AG09309 (cell line): ENCODE results near the gene CCNG2.

ENCODE experiments used
- DNase-seq: peaks from one replicate; pipeline ENCODE4 v3.0.0-alpha.2; 2010; ENCODE audit warnings: low read depth
- H3K4me3 ChIP-seq: 2 replicates; pipeline ENCODE4 v1.5.1; 2011; ENCODE audit warnings: mild to moderate bottlenecking, low read depth, low read length, moderate library complexity; ENCODE audit not compliant: control insufficient read depth
- TF ChIP-seq, protein P1 (sequence below): IDR thresholded peaks from 2 replicates; pipeline ENCODE4 v1.5.1; 2011; ENCODE audit warnings: mild to moderate bottlenecking, low read depth, low read length, inconsistent platforms; ENCODE audit not compliant: insufficient read depth, control insufficient read depth; ENCODE audit errors: missing control alignments

CCNG2 gene

DNA sequence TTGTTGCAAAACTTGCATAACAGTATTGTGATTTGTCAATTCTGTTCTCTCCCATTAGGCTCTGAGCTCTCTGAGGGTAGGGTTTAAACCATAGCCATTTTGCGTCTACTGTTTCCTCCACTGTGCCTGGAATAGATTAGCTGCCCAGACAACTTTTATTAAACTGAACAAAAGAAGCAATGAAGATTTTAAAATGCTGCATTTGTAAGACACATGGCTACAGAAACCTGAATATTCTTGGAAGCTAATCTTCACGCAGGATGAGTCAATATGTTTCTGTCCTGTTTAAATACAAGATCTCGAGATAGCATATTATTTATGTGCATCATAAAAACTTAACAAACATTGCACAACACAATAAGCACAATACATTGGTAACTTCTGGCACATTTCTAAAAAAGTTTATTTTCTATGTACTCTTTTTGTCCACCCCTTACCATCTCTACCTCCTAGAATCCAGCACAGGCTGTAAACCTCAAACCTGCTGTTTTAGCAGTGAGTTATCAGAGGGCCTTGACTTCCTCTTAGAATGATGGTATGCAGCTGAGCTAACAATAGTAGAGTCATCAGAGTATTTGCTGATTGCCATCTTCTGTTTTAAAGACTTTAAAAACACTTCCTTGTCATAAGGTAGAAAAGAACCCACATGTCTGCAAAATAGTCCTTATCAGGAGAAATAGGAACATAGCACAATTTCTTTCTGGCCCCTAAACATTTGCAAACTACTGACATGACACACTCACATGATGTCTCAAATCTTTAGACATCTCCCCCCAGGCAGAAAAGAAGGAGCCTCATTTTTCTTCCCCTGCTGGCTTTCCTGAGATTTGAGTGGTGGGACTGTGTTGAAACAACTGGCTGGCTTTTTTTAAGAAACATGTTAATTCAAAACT lies 10.6 kb upstream of the CCNG2 start:
- H3K4me3 ChIP-seq = no peak overlapping the region
- no peak for DNase-seq
- TF ChIP-seq, protein P1, sequence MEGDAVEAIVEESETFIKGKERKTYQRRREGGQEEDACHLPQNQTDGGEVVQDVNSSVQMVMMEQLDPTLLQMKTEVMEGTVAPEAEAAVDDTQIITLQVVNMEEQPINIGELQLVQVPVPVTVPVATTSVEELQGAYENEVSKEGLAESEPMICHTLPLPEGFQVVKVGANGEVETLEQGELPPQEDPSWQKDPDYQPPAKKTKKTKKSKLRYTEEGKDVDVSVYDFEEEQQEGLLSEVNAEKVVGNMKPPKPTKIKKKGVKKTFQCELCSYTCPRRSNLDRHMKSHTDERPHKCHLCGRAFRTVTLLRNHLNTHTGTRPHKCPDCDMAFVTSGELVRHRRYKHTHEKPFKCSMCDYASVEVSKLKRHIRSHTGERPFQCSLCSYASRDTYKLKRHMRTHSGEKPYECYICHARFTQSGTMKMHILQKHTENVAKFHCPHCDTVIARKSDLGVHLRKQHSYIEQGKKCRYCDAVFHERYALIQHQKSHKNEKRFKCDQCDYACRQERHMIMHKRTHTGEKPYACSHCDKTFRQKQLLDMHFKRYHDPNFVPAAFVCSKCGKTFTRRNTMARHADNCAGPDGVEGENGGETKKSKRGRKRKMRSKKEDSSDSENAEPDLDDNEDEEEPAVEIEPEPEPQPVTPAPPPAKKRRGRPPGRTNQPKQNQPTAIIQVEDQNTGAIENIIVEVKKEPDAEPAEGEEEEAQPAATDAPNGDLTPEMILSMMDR = no peak

DNA sequence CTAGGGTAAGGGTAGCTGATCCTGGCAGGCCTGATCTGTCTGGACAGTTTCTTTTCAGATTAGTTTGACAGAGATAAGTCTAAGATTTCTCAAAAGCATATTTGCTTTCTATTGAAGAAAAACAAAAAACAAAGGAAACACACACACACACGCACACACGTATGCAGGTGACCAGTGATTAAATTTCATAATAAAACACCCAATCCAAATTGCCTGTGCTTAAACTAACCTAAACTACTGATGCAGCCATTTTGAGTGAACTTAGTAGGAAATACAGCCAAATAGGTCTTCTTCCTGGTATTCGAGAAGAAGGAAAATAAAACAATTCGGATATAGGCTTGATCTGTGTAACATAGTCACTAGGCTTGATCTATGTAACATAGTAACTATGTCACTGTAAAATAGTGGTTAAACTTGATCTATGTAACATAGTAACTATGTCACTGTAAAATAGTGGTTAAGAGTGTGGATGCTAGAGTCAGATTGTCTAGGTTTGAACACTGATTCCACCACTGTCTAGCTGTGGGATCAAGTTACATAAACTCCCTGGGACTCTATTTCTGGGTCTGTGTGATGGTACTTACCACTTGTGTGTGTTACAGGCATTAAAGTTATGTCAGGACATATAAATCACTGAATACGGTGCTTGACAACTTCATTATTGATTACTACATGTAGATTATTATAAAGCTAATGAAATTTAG lies 9.8 kb upstream of the CCNG2 start:
- TF ChIP-seq, protein P1 = no peak
- no peak overlapping the region for H3K4me3 ChIP-seq
- no peak for DNase-seq

GRCh38 chr4:77148078-77148477 lies 8.9 kb upstream of the CCNG2 start:
- H3K4me3 ChIP-seq = no peak overlapping the region
- TF ChIP-seq, protein P1 = no peak
- no peak for DNase-seq

DNA sequence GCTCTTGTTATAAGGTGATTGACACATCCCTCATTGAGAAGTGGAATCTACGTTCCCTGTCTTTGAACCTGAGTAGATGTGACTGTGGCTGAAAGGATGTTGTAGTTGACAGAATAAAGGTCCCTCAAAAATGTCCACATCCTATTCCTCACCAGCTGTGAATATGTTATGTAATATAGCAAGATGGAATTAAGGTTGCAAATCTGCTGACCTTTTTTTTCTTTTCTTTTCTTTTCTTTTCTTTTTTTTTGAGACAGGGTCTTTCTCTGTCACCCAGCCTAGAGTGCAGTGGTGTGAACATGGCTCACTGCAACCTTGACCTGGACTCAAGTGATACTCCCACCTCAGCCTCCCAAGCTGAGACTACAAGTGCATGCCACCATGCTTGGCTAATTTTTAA lies 7.2 kb upstream of the CCNG2 start:
- TF ChIP-seq, protein P1 = no peak
- DNase-seq = no peak
- H3K4me3 ChIP-seq = no peak overlapping the region

- H3K4me3 ChIP-seq = no peak overlapping the region
- TF ChIP-seq, protein P1 = no peak
- no peak for DNase-seq
Observed at GRCh38 chr4:77151241-77151640, 5.8 kb upstream of the CCNG2 start.

DNA sequence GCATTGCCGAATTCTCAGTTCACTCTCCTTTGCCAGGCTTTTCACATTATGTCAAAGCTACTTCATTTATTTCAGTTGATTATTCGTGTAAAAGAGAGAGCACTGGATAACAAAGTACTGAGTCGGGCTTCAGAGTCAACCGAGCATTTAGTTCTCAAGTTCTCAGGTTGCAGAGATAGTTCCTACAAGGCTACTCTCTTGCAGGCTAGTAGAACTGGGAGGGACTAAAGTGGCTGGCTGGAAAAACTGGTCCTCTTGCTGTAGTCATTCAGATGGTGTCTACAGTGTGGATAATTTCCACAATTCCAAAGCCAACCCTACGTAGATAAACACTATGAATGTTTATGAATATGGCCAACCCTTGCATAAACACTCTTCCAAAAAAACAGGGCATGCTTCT lies 4.6 kb upstream of the CCNG2 start:
- TF ChIP-seq, protein P1 = no peak
- no peak overlapping the region for H3K4me3 ChIP-seq
- no peak for DNase-seq
